Measurements from ENCODE around the gene CTNNA3.

DNA sequence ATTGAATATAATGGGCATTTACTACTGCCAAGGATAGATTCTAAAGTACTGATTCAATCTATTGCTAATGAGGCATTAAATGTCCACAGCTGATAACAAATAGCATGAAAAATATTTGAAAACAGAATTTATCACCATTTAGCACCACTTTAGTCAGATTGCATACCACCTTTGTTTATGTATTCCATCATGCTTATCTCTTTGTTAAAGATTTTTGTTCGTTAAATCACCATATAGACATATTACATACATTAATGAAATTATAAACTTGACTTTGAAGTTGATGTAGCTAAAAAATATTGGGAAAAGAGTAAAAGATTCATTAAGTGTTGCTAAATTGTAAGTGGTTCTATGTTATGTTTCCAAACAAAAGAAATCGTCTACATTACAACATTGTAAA, 1022.9 kb downstream of the CTNNA3 start:
- no peak for TF ChIP-seq CTCF (conservative IDR thresholded peaks at IDR 0.05; ENCODE audit: low read length)
- no peak for TF ChIP-seq EZH2phosphoT487 (IDR thresholded peaks at IDR 0.05; ENCODE audit: borderline replicate concordance)
